ENCODE data around the gene P2RX2. TPM values are rescaled to one million over a fixed set of nuclear protein-coding genes. Genes with fewer than 3 reads are reported as not detected.

Gene P2RX2
- total and polyA plus RNA-seq, 4 experiments from 2014 or later: not detected

DNA sequence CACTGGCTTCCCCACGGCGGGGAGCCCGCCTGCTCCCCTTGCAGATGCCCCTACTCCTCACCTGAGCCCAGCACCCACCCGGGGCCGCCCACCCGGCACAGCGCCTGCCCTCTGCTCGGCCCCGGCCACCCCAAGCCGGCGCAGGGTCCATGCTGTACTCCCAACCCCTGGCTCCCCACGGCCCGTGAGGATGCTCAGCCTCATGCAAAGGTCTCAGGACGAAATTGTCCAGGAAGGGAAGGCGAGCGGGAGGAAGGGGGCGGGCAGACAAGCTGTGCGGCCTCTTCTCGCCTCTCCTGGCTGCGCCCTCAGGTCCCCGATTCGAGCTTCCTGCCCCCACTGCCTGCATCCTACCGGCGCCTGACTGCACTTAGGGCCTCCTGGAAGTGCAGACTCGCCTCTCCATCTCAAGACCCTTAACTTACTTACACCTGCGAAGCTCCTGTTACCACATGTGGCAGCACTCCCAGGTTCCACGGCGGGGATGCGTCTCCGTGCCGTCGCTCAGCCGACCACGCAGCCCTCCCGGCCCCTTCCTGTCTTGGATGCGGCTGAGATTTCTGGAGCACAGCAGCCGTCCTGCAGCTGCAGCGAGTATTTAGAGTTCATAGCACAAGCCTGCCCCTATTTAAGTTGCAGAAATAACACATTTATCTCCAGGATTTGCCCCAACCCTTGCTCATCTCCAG, 26.1 kb upstream of the P2RX2 start:
- Histone ChIP-seq H3K4me3 (ENCODE audit: low read length in 2 of 2) (no peak overlapping the region), H3K27me3 (ENCODE audit: insufficient read depth, low read length) (no peaks in the 10 kb centered on the region), H3K27ac (ENCODE audit: low read depth, low read length) (no peak overlapping the region), H3K36me3 (ENCODE audit: insufficient read depth, low read length) (no peaks in the 10 kb centered on the region), H3K4me1 (ENCODE audit: insufficient read depth, low read length) (peaks cover 3% of the 10 kb centered on the region), H3K9me3 (ENCODE audit: control insufficient read depth in 1 of 2, low read length in 2 of 2) (no peaks in the 10 kb centered on the region)
- ChIA-PET POLR2A (ENCODE audit: partially characterized antibody) (no interaction called here), CTCF (ENCODE audit: partially characterized antibody) (interaction anchor here (0.7 kb wide), 1 partner anchor 31 kb away, joined by 4 read pairs; no protein-coding TSS in a partner anchor)
- peak overlapping the region in 1 of 7 donors; percentile 63 for H3K27ac Mint-ChIP-seq
- intact Hi-C loops (cut with micrococcal nuclease): no loop called here
- no peak for DNase-seq
- peaks cover 7 to 14% of the 10 kb centered on the region in 2 donors for H3K27me3 Mint-ChIP-seq
- no peaks in the 10 kb centered on the region for H3K36me3 Mint-ChIP-seq
- H3K4me1 Mint-ChIP-seq: peaks cover 4 to 11% (median 6%) of the 10 kb centered on the region in 4 donors
- no peak overlapping the region for H3K4me3 Mint-ChIP-seq
- peaks cover 0 to 3% (median 0%) of the 10 kb centered on the region in 8 donors for H3K9me3 Mint-ChIP-seq

DNA sequence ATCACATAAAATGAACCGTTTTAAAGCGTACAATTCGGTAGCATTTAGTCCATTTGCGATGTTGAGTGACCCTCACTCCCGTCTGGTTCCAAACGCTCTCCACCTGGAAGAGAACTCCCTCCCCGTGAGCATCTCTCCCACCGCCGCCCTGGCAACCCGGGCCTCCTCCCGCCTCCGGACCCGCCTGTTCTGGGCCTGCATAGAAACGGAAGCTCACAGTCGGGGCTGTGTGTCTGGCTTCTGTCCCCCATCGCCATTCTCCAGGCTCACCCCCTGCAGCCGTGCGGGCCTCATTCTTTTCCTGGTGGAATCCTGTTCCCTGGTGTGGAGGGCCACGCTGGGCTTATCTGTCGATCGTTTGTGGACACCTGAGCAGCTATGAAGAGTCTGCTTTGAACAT, 25.5 kb upstream of the P2RX2 start:
- Mint-ChIP-seq H3K4me1 (peaks cover 8 to 16% (median 10%) of the 10 kb centered on the region in 4 donors), H3K9me3 (peaks cover 0 to 5% (median 0%) of the 10 kb centered on the region in 8 donors), H3K27ac (no peak overlapping the region), H3K4me3 (no peak overlapping the region), H3K27me3 (peaks cover 11 to 17% of the 10 kb centered on the region in 2 donors), H3K36me3 (no peaks in the 10 kb centered on the region)
- Histone ChIP-seq H3K27me3 (ENCODE audit: insufficient read depth, low read length) (no peaks in the 10 kb centered on the region), H3K4me3 (ENCODE audit: low read length in 2 of 2) (no peak overlapping the region), H3K27ac (ENCODE audit: low read depth, low read length) (no peak overlapping the region), H3K4me1 (ENCODE audit: insufficient read depth, low read length) (peaks cover 7% of the 10 kb centered on the region), H3K36me3 (ENCODE audit: insufficient read depth, low read length) (no peaks in the 10 kb centered on the region), H3K9me3 (ENCODE audit: control insufficient read depth in 1 of 2, low read length in 2 of 2) (no peaks in the 10 kb centered on the region)
- intact Hi-C loops (cut with micrococcal nuclease): no loop called here
- POLR2A ChIA-PET (ENCODE audit: partially characterized antibody): no interaction called here
- CTCF ChIA-PET (ENCODE audit: partially characterized antibody): no interaction called here
- DNase-seq: no peak

DNA sequence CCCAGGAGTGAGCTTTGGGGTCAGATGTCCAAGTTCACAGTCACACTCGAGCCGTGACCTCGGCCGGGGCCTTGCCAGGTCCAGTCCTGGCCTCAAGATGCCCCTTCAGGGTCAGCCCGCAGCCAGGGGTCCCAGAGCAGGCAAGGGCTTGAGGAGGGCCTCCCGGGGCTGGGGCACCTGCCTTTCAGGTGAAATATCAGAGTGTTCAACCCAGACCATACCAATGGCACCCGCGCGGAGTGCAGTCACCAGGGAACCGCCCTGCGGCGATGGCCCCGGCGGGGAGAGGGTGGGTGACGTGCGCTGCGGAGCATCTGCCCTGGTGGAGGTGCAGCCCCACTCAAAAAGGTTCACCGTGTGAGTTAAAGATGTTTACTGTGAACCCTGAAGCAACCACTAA, 25.1 kb upstream of the P2RX2 start:
- H3K4me3 ChIP-seq (ENCODE audit: low read length in 2 of 2): no peak overlapping the region
- Mint-ChIP-seq H3K9me3 (peaks cover 0 to 5% (median 0%) of the 10 kb centered on the region in 8 donors), H3K27me3 (peaks cover 11 to 18% of the 10 kb centered on the region in 2 donors), H3K4me3 (peak overlapping the region in 1 of 8 donors; percentile 57), H3K27ac (no peak overlapping the region), H3K4me1 (peaks cover 9 to 16% (median 10%) of the 10 kb centered on the region in 4 donors), H3K36me3 (no peaks in the 10 kb centered on the region)
- ChIA-PET CTCF (ENCODE audit: partially characterized antibody) (no interaction called here), POLR2A (ENCODE audit: partially characterized antibody) (no interaction called here)
- H3K36me3 ChIP-seq (ENCODE audit: insufficient read depth, low read length): no peaks in the 10 kb centered on the region
- H3K27ac ChIP-seq (ENCODE audit: low read depth, low read length): no peak overlapping the region
- peaks cover 7% of the 10 kb centered on the region for H3K4me1 ChIP-seq (ENCODE audit: insufficient read depth, low read length)
- no peaks in the 10 kb centered on the region for H3K9me3 ChIP-seq (ENCODE audit: control insufficient read depth in 1 of 2, low read length in 2 of 2)
- intact Hi-C loops (cut with micrococcal nuclease): no loop called here
- DNase-seq: no peak
- H3K27me3 ChIP-seq (ENCODE audit: insufficient read depth, low read length): no peaks in the 10 kb centered on the region

DNA sequence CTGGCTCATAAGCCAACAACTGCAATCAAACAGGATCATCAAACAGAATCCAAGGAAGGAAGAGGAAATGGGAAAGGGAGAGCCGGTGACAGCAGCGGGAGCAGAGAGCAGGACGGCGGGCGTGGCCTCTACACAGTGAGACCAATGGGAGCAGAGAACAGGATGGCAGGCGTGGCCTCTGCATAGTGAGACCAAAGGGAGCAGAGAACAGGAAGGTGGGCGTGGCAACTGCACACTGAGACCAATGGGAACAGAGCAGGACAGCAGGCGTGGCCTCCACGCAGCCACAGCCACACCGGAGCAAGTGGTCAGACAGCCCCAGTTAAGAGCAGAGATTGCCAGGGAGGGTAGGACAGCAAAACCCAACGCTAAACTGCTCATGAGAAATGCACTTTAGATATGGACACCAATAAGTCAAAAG, 24.6 kb upstream of the P2RX2 start:
- H3K27me3 Mint-ChIP-seq: peaks cover 11 to 21% of the 10 kb centered on the region in 2 donors
- intact Hi-C loops (cut with micrococcal nuclease): no loop called here

DNA sequence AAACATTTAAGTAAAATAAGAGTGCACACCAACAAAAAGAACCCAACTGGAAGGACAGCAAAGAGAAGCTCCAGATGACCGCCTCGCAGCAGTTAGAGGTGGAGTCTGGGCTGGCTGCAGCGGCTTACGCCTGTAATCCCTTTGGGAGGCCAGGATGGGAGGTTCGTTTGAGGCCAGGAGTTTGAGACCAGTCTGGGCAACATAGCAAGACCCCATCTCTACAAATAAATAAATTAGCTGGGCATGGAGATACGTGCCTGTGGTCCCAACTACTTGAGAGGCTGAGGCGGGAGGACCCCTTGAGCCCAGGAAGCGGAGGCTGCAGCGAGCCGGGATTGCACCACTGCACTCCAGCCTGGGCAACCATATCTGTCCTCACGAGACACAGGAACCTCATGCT, 23.4 kb upstream of the P2RX2 start:
- no peak for DNase-seq
- ChIA-PET CTCF (ENCODE audit: partially characterized antibody) (interaction anchor here (0.8 to 1.6 kb wide), 2 partner anchors 19 to 21 kb away, joined by 3 to 5 read pairs; no protein-coding TSS in a partner anchor), POLR2A (ENCODE audit: partially characterized antibody) (no interaction called here)
- intact Hi-C loops (cut with micrococcal nuclease): no loop called here
- Histone ChIP-seq H3K9me3 (ENCODE audit: control insufficient read depth in 1 of 2, low read length in 2 of 2) (no peaks in the 10 kb centered on the region), H3K27me3 (ENCODE audit: insufficient read depth, low read length) (no peaks in the 10 kb centered on the region), H3K36me3 (ENCODE audit: insufficient read depth, low read length) (no peaks in the 10 kb centered on the region), H3K4me3 (ENCODE audit: low read length in 2 of 2) (no peak overlapping the region), H3K27ac (ENCODE audit: low read depth, low read length) (no peak overlapping the region), H3K4me1 (ENCODE audit: insufficient read depth, low read length) (peaks cover 11% of the 10 kb centered on the region)
- H3K36me3 Mint-ChIP-seq: no peaks in the 10 kb centered on the region
- peak overlapping the region in 1 of 7 donors; percentile 37 for H3K27ac Mint-ChIP-seq
- H3K27me3 Mint-ChIP-seq: peaks cover 12 to 26% of the 10 kb centered on the region in 2 donors
- peaks cover 13 to 28% (median 17%) of the 10 kb centered on the region in 4 donors for H3K4me1 Mint-ChIP-seq
- peak overlapping the region in 1 of 8 donors; percentile 17 for H3K4me3 Mint-ChIP-seq
- peaks cover 0 to 11% (median 0%) of the 10 kb centered on the region in 8 donors for H3K9me3 Mint-ChIP-seq

More for the DNA sequence above, 24.6 kb upstream of the P2RX2 start:
- no peak overlapping the region for H3K27ac ChIP-seq (ENCODE audit: low read depth, low read length)
- Mint-ChIP-seq H3K4me1 (peaks cover 11 to 20% (median 13%) of the 10 kb centered on the region in 4 donors), H3K9me3 (peaks cover 0 to 5% (median 0%) of the 10 kb centered on the region in 8 donors), H3K36me3 (no peaks in the 10 kb centered on the region), H3K4me3 (peak overlapping the region in 2 of 8 donors; percentile 17 to 57), H3K27ac (peak overlapping the region in 2 of 7 donors; percentile 36 to 47)
- no peak overlapping the region for H3K4me3 ChIP-seq (ENCODE audit: low read length in 2 of 2)
- CTCF ChIA-PET (ENCODE audit: partially characterized antibody): no interaction called here
- H3K36me3 ChIP-seq (ENCODE audit: insufficient read depth, low read length): no peaks in the 10 kb centered on the region
- no peaks in the 10 kb centered on the region for H3K27me3 ChIP-seq (ENCODE audit: insufficient read depth, low read length)
- peaks cover 7% of the 10 kb centered on the region for H3K4me1 ChIP-seq (ENCODE audit: insufficient read depth, low read length)
- no peak for DNase-seq
- POLR2A ChIA-PET (ENCODE audit: partially characterized antibody): no interaction called here
- H3K9me3 ChIP-seq (ENCODE audit: control insufficient read depth in 1 of 2, low read length in 2 of 2): no peaks in the 10 kb centered on the region

DNA sequence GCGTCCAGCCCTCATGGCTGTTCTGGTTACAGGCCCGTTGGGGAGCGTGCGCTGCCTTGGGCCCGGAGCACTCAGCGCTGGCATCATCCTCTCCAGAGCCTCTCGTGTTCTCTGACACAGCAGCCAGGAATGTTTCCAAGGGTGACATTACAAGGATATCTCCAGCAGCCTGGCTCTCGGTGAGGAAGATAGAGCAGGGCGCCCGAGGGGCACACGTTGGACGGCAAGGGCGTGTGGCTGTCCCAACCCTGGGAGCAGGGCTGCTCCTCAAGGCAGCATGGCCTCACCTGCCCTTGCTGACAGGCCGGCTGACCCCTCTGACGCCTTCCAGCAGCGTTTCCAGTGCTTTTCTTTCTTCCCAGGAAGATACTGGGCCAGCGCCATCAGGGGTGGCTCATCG, 22.6 kb upstream of the P2RX2 start:
- Mint-ChIP-seq H3K27me3 (peaks cover 16 to 29% of the 10 kb centered on the region in 2 donors), H3K4me3 (peak overlapping the region in 3 of 8 donors; percentile 10 to 42 (median 13)), H3K9me3 (peaks cover 0 to 11% (median 0%) of the 10 kb centered on the region in 8 donors), H3K36me3 (no peaks in the 10 kb centered on the region), H3K27ac (no peak overlapping the region), H3K4me1 (peaks cover 15 to 36% (median 25%) of the 10 kb centered on the region in 4 donors)
- POLR2A ChIA-PET (ENCODE audit: partially characterized antibody): no interaction called here
- no peak overlapping the region for H3K27ac ChIP-seq (ENCODE audit: low read depth, low read length)
- H3K27me3 ChIP-seq (ENCODE audit: insufficient read depth, low read length): no peaks in the 10 kb centered on the region
- intact Hi-C loops (cut with micrococcal nuclease): no loop called here
- H3K4me3 ChIP-seq (ENCODE audit: low read length in 2 of 2): no peak overlapping the region
- no peaks in the 10 kb centered on the region for H3K36me3 ChIP-seq (ENCODE audit: insufficient read depth, low read length)
- no peak for DNase-seq
- CTCF ChIA-PET (ENCODE audit: partially characterized antibody): interaction anchor here (1.6 kb wide), 1 partner anchor 18 kb away, joined by 5 read pairs; no protein-coding TSS in a partner anchor
- no peaks in the 10 kb centered on the region for H3K9me3 ChIP-seq (ENCODE audit: control insufficient read depth in 1 of 2, low read length in 2 of 2)
- peaks cover 11% of the 10 kb centered on the region for H3K4me1 ChIP-seq (ENCODE audit: insufficient read depth, low read length)

DNA sequence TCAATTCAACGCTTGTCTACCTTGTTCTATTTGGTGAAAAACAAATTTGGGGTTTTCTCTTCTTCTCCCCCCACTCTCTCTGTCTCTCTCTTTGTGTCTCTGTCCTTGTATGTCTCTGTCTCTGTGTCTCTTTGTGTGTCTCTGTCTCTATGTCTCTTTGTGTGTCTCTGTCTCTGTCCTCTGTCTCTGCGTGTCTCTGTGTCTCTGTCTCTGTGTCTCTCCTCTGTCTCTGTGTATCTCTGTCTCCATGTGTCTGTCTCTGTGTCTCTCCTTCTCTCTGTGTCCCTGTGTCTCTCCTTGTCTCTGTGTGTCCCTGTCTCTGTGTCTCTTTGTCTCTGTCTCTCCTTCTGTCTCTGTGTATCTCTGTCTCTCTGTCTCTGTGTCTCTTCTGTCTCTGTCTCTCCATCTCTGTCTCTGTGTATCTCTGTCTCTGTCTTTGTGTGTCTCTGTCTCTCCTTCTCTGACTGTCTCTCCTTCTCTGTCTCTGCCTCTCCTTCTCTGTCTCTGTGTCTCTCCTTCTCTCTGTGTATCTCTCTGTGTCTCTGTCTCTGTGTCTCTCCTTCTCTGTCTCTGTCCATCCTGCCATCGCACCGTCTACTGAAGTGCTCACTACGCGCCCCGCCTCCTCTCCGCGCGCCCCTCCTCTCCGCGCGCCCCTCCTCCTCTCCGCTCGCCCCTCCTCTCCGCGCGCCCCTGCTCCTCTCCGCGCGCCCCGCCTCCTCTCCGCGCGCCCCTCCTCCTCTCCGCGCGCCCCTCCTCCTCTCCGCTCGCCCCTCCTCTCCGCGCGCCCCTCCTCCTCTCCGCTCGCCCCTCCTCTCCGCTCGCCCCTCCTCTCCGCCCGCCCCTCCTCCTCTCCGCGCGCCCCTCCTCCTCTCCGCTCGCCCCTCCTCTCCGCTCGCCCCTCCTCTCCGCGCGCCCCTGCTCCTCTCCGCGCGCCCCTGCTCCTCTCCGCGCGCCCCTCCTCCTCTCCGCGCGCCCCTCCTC, 21.0 kb upstream of the P2RX2 start:
- Histone ChIP-seq H3K27me3 (ENCODE audit: insufficient read depth, low read length) (peaks cover 5% of the 10 kb centered on the region), H3K9me3 (ENCODE audit: control insufficient read depth in 1 of 2, low read length in 2 of 2) (no peaks in the 10 kb centered on the region), H3K4me3 (ENCODE audit: low read length in 2 of 2) (peak overlapping the region; percentile 18 to 52), H3K4me1 (ENCODE audit: insufficient read depth, low read length) (peaks cover 11% of the 10 kb centered on the region), H3K27ac (ENCODE audit: low read depth, low read length) (no peak overlapping the region), H3K36me3 (ENCODE audit: insufficient read depth, low read length) (no peaks in the 10 kb centered on the region)
- ChIA-PET POLR2A (ENCODE audit: partially characterized antibody) (no interaction called here), CTCF (ENCODE audit: partially characterized antibody) (no interaction called here)
- Mint-ChIP-seq H3K36me3 (no peaks in the 10 kb centered on the region), H3K4me3 (peak overlapping the region; percentile 79 to 96 (median 88)), H3K9me3 (peaks cover 0 to 10% (median 0%) of the 10 kb centered on the region in 8 donors), H3K27me3 (peaks cover 21 to 33% of the 10 kb centered on the region in 2 donors), H3K27ac (peak overlapping the region in 6 of 7 donors; percentile 43 to 94 (median 69)), H3K4me1 (peaks cover 15 to 41% (median 28%) of the 10 kb centered on the region in 4 donors)
- intact Hi-C loops (cut with micrococcal nuclease): no loop called here
- peak in 4 of 5 donors; percentile 22 to 45 (median 36) for DNase-seq
